ENCODE results near the gene ZBTB7C.

DNA sequence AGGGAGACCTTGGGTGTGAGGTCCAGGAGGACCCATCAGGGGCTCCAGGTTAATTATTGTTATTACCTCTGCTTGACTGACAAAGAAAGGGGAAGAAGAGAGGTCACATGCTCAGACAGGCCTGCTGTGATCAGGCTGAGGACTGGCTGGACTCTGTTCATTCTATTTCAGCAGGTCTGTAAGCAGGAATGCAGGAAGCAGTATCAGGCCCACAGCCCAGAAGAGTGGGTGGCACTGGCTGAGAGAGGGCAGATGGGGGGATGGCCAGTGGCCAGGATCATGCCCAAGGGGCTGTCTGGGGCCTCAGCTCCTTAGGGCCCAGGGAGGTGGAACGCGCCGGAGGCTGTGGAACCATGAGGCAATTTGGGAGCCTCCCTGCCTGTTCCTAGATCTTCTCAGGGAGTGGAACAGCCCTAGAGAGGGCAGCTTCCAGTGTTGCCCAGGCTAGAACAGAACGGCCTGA is 43.7 kb upstream of the ZBTB7C start:
- TF ChIP-seq SP2 (IDR thresholded peaks at IDR 0.05; ENCODE audit: extremely low read depth, low read depth, low read length, poor library complexity, severe bottlenecking), result no peak
- no peak for TF ChIP-seq SMAD4 (CRISPR knock-in tag; conservative IDR thresholded peaks at IDR 0.05)
- no peak for TF ChIP-seq ZNF407 (IDR thresholded peaks at IDR 0.05; ENCODE audit: low read depth)
- TF ChIP-seq, protein P1, sequence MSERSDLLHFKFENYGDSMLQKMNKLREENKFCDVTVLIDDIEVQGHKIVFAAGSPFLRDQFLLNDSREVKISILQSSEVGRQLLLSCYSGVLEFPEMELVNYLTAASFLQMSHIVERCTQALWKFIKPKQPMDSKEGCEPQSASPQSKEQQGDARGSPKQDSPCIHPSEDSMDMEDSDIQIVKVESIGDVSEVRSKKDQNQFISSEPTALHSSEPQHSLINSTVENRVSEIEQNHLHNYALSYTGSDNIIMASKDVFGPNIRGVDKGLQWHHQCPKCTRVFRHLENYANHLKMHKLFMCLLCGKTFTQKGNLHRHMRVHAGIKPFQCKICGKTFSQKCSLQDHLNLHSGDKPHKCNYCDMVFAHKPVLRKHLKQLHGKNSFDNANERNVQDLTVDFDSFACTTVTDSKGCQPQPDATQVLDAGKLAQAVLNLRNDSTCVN (CRISPR knock-in tag; IDR thresholded peaks at IDR 0.05), result no peak
- no peak for TF ChIP-seq POLR2A (conservative IDR thresholded peaks at IDR 0.05)
- no peak for TF ChIP-seq STAG1 (CRISPR knock-in tag; IDR thresholded peaks at IDR 0.05; ENCODE audit: borderline replicate concordance)

Data from K562 (cell line).